ENCODE measurements around the gene TSPEAR. TPM values are rescaled to one million over a fixed set of nuclear protein-coding genes. Genes with fewer than 3 reads are reported as not detected.

TSPEAR gene
- polyA plus RNA-seq, 1 of the 3 experiments (the other 2 are of a cell fraction) = 0.08 TPM

DNA sequence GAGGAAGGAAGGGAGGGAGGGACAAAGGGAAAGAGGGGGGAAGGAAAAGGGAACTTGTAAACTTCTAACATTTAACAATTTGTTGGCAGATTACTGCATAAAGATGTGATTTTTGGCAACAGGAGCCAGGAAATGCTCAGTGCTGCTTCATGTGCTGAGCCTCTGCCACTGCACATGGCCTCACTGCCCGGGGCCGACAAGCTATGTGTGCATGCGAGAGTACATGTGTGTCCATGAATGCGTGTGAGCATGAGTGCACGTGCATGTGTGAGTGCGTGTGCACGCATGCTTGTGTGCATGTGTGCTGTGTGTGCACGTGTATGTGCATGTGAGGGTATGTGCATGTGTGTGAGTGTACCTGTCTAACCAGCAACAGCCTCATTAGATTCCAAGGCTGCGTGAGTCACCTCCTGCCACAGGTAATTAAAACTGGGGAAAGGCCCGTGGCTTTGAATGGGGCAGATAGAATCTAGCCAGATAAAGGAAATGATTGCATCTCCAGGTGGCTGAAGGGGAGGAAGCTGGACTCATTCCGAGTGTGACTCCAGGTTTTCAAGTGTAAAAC, 41.4 kb upstream of the TSPEAR start:
- no peaks in the 10 kb centered on the region for H4K20me1 ChIP-seq (ENCODE audit: insufficient read depth)
- WGBS (ENCODE audit: low lambda C conversion rate) = 44% methylated on average over 7 of the region's 11 CpGs
- H3F3A ChIP-seq (replicated peaks; ENCODE audit: insufficient read depth) = no peaks in the 10 kb centered on the region
- no peaks in the 10 kb centered on the region; a peak in 2 of 4 replicates for H3K4me1 ChIP-seq (ENCODE audit: control insufficient read depth in 1 of 2, insufficient read depth in 2 of 2, low read depth in 1 of 2, low read length in 1 of 2)
- no peak overlapping the region for H3K27ac ChIP-seq (ENCODE audit: low read depth in 2 of 2, low read length in 1 of 2)
- H3K9ac ChIP-seq = no peak overlapping the region
- no peaks in the 10 kb centered on the region for H3K9me2 ChIP-seq
- CTCF ChIA-PET = no interaction called here
- POLR2A ChIA-PET = no interaction called here
- no peaks in the 10 kb centered on the region for H3K79me2 ChIP-seq (ENCODE audit: insufficient read depth)
- H2AFZ ChIP-seq (ENCODE audit: low read depth) = no peak overlapping the region
- no peaks in the 10 kb centered on the region for H3K36me3 ChIP-seq (replicated peaks in 1 of 2; ENCODE audit: control insufficient read depth in 1 of 2, insufficient read depth in 2 of 2, low read length in 1 of 2)
- TF ChIP-seq, protein P1, sequence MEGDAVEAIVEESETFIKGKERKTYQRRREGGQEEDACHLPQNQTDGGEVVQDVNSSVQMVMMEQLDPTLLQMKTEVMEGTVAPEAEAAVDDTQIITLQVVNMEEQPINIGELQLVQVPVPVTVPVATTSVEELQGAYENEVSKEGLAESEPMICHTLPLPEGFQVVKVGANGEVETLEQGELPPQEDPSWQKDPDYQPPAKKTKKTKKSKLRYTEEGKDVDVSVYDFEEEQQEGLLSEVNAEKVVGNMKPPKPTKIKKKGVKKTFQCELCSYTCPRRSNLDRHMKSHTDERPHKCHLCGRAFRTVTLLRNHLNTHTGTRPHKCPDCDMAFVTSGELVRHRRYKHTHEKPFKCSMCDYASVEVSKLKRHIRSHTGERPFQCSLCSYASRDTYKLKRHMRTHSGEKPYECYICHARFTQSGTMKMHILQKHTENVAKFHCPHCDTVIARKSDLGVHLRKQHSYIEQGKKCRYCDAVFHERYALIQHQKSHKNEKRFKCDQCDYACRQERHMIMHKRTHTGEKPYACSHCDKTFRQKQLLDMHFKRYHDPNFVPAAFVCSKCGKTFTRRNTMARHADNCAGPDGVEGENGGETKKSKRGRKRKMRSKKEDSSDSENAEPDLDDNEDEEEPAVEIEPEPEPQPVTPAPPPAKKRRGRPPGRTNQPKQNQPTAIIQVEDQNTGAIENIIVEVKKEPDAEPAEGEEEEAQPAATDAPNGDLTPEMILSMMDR (IDR thresholded peaks at IDR 0.05) = no peak
- no peak for TF ChIP-seq GATA2 (CRISPR knock-in tag; IDR thresholded peaks at IDR 0.05)
- TF ChIP-seq MXI1 (IDR thresholded peaks at IDR 0.05; ENCODE audit: low read depth, low read length) = no peak
- TF ChIP-seq, protein P2, sequence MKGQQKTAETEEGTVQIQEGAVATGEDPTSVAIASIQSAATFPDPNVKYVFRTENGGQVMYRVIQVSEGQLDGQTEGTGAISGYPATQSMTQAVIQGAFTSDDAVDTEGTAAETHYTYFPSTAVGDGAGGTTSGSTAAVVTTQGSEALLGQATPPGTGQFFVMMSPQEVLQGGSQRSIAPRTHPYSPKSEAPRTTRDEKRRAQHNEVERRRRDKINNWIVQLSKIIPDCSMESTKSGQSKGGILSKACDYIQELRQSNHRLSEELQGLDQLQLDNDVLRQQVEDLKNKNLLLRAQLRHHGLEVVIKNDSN (IDR thresholded peaks at IDR 0.05; ENCODE audit: borderline replicate concordance, low read depth) = no peak
- TF ChIP-seq, protein P3, sequence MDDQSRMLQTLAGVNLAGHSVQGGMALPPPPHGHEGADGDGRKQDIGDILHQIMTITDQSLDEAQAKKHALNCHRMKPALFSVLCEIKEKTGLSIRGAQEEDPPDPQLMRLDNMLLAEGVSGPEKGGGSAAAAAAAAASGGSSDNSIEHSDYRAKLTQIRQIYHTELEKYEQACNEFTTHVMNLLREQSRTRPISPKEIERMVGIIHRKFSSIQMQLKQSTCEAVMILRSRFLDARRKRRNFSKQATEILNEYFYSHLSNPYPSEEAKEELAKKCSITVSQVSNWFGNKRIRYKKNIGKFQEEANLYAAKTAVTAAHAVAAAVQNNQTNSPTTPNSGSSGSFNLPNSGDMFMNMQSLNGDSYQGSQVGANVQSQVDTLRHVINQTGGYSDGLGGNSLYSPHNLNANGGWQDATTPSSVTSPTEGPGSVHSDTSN (IDR thresholded peaks at IDR 0.05) = no peak
- no peak for TF ChIP-seq RXRA (IDR thresholded peaks at IDR 0.05; ENCODE audit: borderline replicate concordance, low read depth)
- TF ChIP-seq, protein P4, sequence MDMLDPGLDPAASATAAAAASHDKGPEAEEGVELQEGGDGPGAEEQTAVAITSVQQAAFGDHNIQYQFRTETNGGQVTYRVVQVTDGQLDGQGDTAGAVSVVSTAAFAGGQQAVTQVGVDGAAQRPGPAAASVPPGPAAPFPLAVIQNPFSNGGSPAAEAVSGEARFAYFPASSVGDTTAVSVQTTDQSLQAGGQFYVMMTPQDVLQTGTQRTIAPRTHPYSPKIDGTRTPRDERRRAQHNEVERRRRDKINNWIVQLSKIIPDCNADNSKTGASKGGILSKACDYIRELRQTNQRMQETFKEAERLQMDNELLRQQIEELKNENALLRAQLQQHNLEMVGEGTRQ (IDR thresholded peaks at IDR 0.05; ENCODE audit: borderline replicate concordance, low read depth, low read length) = no peak
- no peak for TF ChIP-seq POLR2AphosphoS5 (IDR thresholded peaks at IDR 0.05; ENCODE audit: low read depth, low read length)
- no peak for TF ChIP-seq RCOR1 (IDR thresholded peaks at IDR 0.05; ENCODE audit: low read length)
- no peak for TF ChIP-seq YY1 (IDR thresholded peaks at IDR 0.05; ENCODE audit: low read depth)
- TF ChIP-seq SMC3 (IDR thresholded peaks at IDR 0.05; ENCODE audit: low read depth, low read length) = no peak
- no peak for TF ChIP-seq ELF1 (IDR thresholded peaks at IDR 0.05)
- H3K4me2 ChIP-seq = no peak overlapping the region
- H3K9me3 ChIP-seq = no peaks in the 10 kb centered on the region
- H3K4me3 ChIP-seq (ENCODE audit: low read depth in 2 of 2, low read length in 1 of 2) = no peak overlapping the region
- no peaks in the 10 kb centered on the region; the same call in 1 of the 2 replicates for H3K27me3 ChIP-seq (ENCODE audit: insufficient read depth)
- no peak for DNase-seq

Measured in SK-N-SH (cell line).